SHP77 (cell line): ENCODE data around the gene ZNF169.
"Not testable (repeated sequence)": the region's sequence is repeated elsewhere in the genome, so short reads cannot be mapped to it uniquely, and the experiment has no call there.

Source experiments
- DNase-seq, 2 experiments: peaks; one replicate each; lab custom pipeline; 2025; lab: John Stamatoyannopoulos, UW

ZNF169 gene

GRCh38 chr9:94287877-94288513 lies 28.9 kb downstream of the ZNF169 start:
- no peak for DNase-seq

DNA sequence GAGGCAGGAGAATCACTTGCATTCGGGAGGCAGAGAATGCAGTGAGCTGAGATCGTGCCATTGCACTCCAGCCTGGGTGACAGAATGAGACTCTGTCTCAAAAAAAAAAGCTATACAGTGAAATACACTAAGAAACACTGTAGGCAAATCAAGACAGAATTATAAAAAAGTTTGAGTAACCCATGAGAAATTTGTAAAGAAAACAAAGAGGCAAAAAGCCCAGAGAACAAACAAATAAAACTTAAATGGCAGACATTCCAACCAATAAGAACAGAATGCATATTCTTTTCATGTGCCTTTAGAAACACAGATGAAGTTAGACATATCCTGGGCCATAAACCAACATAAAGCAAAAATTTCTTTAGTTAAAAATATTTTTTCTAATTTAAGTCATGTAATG lies 30.6 kb downstream of the ZNF169 start:
- no peak for DNase-seq

DNA sequence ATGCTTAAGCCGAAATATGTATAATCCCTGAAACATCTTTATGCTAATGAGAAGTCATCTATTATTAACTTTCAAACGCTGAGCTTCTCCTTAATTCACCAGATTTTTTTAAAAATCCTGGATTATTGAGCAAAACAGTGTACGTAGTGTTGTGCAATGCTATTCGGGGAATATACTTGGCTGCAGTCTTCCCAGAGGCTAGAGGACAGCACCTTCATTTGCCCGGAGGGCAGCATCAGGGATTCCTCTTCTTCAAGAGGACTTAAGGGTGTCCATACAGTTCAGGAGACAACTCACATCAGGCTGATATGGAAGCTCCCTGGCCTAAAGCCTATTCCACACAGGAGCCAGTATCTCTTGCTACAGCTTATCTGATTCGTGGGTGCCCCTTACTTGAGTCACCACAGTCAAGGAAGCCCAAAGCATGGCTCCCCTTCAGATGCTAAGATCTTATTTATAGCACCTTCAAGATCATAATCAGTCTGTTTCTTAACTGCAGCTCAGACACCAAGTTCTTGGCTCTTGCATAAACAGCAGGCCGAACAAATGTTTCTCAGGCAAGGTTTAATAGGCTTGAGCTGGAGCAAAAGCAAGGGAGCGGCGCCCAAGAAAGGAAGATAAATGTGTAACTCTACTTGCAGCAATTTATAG lies 40.0 kb downstream of the ZNF169 start:
- DNase-seq, result no peak

- DNase-seq, result no peak
Measured at GRCh38 chr9:94300470-94301301, 41.6 kb downstream of the ZNF169 start.

GRCh38 chr9:94301583-94301982 lies 42.5 kb downstream of the ZNF169 start:
- no peak for DNase-seq

GRCh38 chr9:94302426-94302825 lies 43.3 kb downstream of the ZNF169 start:
- no peak for DNase-seq

DNA sequence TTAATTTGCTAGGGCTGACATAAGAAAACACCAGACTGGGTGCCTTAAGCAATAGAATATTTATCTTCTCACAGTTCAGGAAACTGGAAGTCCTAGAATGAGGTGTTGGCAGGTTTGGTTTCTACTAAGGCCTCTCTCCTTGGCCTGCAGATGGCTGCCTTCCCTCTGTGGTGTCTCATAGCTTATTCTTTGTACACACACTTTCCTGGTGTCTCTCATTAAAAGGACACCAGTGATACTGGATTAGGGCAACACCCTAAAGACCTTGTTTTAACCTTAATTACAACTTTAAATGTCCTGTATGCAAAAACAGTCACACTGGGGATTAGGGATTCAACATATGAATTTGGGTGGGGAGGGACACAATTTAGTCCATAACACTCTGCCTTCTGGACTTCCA lies 44.2 kb downstream of the ZNF169 start:
- DNase-seq, result no peak

DNA sequence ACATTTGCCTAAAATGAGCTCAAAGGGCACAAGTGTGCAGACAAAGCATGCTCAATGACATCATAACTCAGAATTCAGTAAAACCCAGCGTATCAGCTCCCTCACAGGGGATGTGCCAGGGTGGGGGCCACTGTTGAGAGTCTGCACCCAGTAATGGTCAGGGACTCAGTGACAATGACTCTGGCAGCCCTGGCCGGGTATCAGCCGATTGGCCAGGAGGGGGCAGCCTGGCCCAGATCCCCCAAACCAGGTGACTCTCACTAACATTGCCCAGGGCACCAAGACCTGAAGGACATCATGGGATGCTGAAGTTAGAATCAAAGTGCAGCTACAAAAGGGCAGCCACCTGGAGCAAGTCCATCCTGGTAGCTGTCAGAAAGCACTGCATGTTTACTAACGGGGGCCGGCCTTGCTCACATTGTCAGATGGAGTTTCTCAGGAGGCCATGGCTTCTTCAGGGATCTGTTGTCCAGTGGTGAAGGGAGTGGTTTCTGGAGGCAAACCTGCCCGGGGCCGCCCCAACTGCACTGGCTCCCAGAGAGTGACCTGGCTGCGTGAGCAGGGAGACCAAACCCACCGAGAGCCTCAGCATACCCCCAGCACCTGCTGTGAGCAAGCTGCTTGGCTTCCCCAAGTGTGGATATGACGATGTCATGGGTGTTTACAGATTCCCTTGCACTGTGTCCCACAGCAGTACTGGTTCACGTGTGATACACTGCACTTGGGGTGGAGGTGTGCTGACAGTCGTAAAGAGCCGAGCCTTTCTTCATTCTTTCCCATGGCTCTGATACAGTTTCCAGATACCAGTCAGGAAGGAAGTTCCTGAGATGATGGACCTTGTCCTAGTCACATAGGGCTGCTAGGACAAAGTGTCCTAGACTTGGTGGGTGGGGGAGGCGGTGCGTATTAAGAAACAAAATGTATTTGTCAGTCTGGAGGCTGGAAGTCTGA lies 56.2 kb downstream of the ZNF169 start:
- not testable (repeated sequence) for DNase-seq

DNA sequence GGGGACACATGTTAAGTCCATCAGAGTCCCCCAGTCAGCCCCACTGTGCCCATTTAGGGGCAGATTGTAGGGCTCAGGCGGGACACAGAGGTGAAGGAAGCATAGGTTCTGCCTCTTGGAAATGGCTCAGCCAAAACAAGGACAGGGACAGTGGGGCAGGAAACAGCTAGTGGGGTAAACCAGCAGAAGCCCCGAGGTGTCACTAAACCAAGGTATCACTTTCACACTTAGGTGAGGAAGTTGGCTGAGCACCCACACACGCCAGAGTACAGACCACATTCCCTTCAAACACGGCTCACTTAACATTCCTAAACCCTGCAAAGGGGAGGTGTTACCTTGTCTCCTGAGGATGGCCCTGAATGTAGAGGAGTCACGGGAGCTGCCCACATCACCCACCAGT lies 57.1 kb downstream of the ZNF169 start:
- DNase-seq, result not testable (repeated sequence)

DNA sequence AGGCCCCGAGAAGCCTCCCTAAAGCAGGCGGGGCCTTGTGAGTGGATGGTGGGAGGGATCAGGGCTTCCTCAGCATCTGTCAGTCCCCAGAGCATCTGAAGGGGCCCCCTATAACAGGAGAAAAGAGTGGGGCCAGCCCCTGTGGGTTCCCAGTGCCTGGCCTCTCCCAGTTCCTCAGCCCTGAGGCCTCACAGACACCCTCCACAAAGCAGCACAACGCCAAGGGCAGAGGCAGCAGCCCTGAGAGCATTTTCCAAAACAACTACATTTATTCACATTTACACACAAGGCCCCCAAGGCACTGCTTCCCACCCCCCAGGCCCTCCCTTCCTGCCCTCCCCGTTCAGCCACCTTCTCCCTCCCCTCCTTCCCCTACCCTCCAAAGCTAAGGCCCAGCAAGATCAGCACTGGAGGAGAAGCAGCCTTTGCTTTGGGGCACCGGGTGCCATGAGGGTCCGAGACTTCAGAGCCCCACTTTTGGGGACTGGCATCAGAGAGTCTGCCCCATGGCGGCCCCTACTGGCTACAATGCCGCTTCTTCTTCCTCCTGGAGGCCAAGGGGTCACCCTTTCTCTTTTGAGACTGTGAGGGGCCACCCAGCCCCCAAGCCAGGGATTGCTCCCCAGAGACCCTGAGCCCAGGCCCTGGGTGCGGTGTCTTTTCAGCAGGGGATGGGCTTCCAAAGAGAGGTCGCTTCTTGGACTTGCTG lies 59.0 kb downstream of the ZNF169 start:
- DNase-seq, result not testable (repeated sequence)

- not testable (repeated sequence) for DNase-seq
Measured at GRCh38 chr9:94322342-94322940, 63.3 kb downstream of the ZNF169 start.

DNA sequence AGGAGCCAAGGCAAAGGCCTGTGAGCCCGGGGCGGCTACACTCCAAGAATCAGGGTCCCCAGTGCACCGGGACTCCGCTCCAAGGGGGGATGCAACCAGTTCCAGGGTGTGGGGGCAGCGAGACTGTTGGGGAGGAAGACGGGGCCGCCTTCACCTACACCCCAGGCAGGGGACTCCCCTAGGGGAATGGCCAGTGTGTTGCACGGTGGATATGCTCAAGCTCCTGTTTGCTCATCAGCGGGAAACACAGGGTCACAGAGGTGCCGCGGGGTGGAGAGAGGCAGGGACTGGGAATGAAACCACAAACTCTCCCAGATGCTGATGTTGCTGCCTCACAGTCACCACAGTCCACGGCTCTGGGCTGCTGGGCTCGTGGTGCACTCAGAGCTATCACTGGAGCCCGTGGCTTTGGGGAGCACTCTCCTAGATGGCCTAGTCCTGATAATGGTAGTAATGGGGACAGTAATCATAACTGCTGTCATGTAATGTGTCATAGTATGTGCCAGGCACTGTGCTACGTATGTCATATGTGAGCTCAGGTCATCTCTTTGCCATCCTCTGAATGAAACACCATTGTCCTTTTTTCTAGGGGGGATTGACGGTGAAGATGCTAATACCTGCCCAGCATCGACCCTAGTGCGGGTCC lies 64.2 kb downstream of the ZNF169 start:
- not testable (repeated sequence) for DNase-seq

DNA sequence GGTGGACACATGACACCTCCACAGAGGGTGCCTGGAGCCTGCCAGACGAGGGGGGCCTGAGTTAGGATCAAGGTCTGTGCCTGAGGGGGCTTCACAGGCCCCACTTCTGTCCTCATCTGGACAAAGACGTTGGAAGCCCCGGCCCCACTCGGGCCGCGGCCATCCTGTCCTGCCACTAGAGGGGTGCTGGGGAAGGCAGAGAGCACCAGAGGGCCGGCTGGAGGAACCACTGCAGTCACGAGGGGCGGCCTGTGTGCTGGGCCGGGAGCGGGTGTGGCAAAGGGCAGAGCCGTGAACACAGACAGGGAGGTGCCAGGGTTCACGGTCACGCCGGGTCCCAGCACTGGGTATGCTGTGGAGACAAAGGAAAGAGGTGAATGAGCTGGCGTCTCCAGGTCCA lies 66.5 kb downstream of the ZNF169 start:
- not testable (repeated sequence) for DNase-seq

DNA sequence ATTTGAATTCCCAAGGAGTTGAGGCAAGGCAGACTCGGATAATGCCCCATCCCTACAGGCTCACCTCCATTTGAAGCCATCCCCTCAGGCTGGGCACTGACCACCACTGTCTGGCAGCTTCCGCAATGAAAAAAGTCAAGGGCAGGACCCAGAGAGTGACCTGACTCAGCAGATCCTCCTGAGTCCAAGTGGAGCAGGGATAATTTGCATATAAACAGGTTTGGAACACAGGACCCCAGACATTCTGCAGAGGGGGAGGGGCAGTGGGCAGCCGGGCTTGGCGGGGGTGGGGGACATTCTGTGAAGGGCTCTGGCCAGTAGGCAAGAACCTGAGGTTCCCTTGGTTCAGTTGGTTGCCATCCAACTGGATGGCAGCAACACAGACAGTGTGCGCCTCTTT lies 69.4 kb downstream of the ZNF169 start, which contains the start of gene NUTM2F:
NUTM2F (minus strand) TSS at position 101 of the 400 bp plus-strand sequence; CDS start at position 80, 21 bp downstream.
- not testable (repeated sequence) for DNase-seq

GRCh38 chr9:94336445-94336844 lies 77.3 kb downstream of the ZNF169 start:
- not testable (repeated sequence) for DNase-seq

DNA sequence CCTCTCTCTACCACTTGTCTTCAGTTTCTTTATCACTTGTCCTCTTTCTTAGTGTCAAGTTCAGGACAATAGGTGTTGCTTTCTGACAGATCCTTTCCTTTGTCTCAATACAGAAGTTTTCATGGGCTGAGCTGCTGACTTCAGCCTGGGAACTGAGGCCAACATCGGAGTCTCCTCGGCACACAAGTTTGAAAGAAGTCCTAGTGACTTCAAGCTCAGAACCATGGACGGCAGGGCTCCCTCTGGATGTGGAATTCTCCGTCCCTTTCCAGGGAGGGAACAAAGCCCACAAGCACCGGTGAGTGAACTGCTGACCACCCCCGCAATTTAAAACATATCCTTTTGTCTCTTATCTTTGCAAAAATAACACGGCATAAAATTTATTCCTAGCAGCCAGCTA lies 79.6 kb downstream of the ZNF169 start:
- DNase-seq, result not testable (repeated sequence)

DNA sequence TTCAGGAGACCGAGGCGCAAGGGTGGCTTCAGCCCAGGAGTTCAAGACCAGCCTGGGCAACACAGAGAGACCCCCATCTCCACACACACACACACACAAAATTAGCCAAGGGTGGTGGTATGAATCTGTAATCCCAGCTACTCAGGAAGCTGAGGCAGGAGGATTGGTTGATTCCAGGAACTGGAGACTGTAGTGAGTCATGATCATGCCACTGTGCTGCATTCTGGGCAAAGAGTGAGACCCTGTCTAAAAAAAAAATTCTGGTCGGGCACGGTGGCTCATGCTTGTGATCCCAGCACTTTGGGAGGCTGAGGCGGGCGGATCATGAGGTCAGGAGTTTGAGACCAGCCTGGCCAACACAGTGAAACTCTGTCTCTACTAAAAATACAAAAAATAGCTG lies 80.6 kb downstream of the ZNF169 start:
- not testable (repeated sequence) for DNase-seq

GRCh38 chr9:94340750-94341149 lies 81.7 kb downstream of the ZNF169 start:
- DNase-seq, result not testable (repeated sequence)

- not testable (repeated sequence) for DNase-seq
Measured at GRCh38 chr9:94341703-94342102, 82.6 kb downstream of the ZNF169 start.

DNA sequence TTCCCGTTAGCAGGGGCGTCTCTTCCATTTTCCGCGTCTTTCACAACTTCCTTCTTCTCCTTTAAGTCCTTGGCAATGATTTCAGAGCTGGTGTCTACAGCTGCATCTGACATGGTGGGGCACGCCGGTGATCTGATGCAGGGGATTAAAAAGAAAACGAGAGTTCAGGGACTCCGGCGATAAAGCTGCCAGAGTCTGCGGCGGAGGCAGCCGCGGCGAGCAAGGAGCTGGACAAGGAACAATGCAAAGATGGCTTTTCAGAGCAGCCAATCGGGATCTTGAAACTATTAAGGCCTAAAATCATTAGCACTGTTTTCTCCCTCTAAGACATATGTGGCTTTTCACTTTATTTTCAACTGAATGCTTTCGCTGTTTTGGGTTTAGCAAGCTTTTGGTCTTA lies 88.4 kb downstream of the ZNF169 start:
- not testable (repeated sequence) for DNase-seq
